Measurements from ENCODE around the gene HSD17B2. TPM values are rescaled to one million over a fixed set of nuclear protein-coding genes. Genes with fewer than 3 reads are reported as not detected.

Gene HSD17B2, protein sequence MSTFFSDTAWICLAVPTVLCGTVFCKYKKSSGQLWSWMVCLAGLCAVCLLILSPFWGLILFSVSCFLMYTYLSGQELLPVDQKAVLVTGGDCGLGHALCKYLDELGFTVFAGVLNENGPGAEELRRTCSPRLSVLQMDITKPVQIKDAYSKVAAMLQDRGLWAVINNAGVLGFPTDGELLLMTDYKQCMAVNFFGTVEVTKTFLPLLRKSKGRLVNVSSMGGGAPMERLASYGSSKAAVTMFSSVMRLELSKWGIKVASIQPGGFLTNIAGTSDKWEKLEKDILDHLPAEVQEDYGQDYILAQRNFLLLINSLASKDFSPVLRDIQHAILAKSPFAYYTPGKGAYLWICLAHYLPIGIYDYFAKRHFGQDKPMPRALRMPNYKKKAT
- not detected in 2 replicates for total RNA-seq

DNA sequence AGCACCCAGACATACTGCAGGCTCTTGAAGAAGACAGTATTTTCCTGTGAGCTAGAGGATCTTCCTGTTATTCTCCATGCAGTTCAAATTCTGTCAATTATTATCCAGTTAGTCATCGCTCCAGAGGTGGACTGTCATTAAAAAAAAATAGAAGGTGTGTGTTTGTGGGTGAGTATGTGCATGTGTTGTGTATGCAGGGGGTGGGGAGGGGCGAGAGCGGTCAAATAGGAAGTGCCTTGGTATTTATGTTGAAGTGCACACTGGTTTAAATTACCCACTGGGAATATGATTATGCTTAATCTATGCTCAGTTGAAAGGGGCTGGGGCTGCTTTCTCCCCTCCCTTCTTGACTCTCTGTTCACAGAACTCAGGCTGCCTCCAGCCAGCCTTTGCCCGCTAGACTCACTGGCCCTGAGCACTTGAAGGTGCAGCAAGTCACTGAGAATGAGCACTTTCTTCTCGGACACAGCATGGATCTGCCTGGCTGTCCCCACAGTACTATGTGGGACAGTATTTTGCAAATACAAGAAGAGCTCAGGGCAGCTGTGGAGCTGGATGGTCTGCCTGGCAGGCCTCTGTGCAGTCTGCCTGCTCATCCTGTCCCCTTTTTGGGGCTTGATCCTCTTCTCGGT lies at the start of gene HSD17B2:
Gene HSD17B2, plus strand, starts transcription at position 273 of the 632 bp plus-strand sequence. Its CDS starts 172 bp downstream, at position 445.
- intact Hi-C loops (cut with micrococcal nuclease) = no loop called here
- Mint-ChIP-seq H3K4me3 (no peak within 1 kb of the TSS), H3K27me3 (peaks cover 13% of the 10 kb centered on the region), H3K36me3 (ENCODE audit: low read depth) (no peaks in the 10 kb centered on the region), H3K27ac (no peak within 1 kb of the TSS), H3K4me1 (no peaks in the 10 kb centered on the region), H3K9me3 (no peaks in the 10 kb centered on the region)
- no peak for DNase-seq

DNA sequence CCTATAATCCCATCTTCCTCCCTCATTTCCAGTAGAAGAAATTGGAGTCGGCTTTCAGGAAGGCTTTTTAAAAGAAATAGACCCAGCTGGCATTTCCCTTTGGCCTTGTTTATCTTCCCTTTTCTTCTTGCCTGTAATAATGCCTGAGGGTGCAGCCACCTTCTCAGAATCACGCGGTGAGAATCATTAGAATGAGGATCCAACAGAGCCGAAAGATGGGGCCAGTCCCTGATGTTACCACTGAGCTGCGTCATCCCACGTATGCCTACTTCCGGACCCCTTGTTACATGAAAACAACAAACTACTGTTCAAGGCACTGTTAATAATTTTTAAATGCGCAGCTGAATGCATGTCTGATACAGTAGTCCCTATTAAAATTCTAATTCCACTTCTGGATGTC lies 47.9 kb upstream of the HSD17B2 start:
- no peaks in the 10 kb centered on the region for H3K4me1 Mint-ChIP-seq
- peak; percentile 22 for DNase-seq
- no peaks in the 10 kb centered on the region for H3K9me3 Mint-ChIP-seq
- no peak overlapping the region for H3K4me3 Mint-ChIP-seq
- H3K27me3 Mint-ChIP-seq = peaks cover 12% of the 10 kb centered on the region
- intact Hi-C loops (cut with micrococcal nuclease) = no loop called here
- no peaks in the 10 kb centered on the region for H3K36me3 Mint-ChIP-seq (ENCODE audit: low read depth)
- H3K27ac Mint-ChIP-seq = no peak overlapping the region

DNA sequence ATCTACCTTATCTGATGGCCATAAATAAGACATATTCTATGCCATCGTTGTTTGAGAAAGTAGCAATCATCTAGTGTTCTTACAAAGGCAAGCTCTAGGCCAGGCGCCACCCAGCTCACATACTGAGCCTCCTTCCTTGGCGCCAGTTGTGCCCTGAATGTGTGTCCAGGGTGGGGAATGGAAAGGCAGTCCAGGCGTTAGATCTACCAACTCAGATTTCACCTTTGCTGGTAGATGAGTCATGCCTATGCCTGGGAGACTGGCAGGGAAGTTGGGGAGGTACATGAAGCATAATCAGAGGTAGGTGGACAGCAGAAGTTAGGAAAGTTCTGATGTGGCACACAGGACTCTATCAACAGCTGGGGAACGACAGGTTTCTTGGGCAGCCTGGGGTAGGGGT lies 47.3 kb upstream of the HSD17B2 start:
- Mint-ChIP-seq H3K27ac (no peak overlapping the region), H3K27me3 (peaks cover 12% of the 10 kb centered on the region), H3K9me3 (no peaks in the 10 kb centered on the region), H3K4me1 (no peaks in the 10 kb centered on the region), H3K4me3 (no peak overlapping the region), H3K36me3 (ENCODE audit: low read depth) (no peaks in the 10 kb centered on the region)
- DNase-seq = no peak
- intact Hi-C loops (cut with micrococcal nuclease) = no loop called here

DNA sequence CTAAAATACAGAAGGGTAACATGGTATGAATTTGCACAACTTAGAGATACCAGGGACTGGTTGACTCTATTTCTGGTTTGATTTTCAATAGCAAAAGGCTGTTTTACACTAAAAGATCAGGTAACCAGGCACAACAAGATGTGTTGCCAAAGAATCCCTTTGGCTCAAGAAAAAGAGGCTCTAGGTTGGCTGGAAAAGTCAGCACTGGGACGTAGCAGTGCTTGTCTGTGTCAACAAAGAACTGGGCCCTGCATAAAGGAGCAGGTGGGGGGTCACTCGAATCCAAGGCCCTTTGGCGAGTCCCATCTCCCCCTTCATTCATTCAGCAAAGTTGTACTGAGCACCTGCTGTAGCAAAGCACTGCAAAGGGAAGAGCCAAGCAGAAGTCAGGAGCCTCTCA lies 42.2 kb upstream of the HSD17B2 start:
- Mint-ChIP-seq H3K27ac (no peak overlapping the region), H3K27me3 (no peaks in the 10 kb centered on the region), H3K9me3 (no peaks in the 10 kb centered on the region), H3K4me3 (no peak overlapping the region), H3K4me1 (no peaks in the 10 kb centered on the region), H3K36me3 (ENCODE audit: low read depth) (peaks cover 3% of the 10 kb centered on the region)
- no peak for DNase-seq
- intact Hi-C loops (cut with micrococcal nuclease) = no loop called here

DNA sequence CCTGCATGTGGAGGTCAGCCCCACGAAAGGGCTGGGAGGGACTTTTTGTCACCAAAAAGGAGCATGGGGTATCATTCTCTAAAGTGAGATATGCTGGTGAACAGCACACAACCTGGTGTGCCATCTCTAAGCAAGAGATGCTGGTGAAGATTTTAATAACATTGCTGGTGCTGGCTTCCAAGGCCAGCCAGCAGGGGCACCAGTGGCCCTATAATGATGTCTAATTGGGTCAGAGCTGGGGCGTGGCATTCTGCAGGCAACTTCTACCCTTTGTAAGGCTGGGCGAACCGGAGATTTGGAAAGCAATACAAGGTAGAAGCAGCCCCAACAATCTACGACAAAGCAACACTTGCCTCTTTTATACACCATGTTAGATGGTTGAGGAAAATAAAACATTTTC lies 40.6 kb upstream of the HSD17B2 start:
- Mint-ChIP-seq H3K4me1 (no peaks in the 10 kb centered on the region), H3K27ac (no peak overlapping the region), H3K4me3 (no peak overlapping the region), H3K36me3 (ENCODE audit: low read depth) (peaks cover 9% of the 10 kb centered on the region), H3K9me3 (no peaks in the 10 kb centered on the region), H3K27me3 (no peaks in the 10 kb centered on the region)
- no peak for DNase-seq
- intact Hi-C loops (cut with micrococcal nuclease) = no loop called here

DNA sequence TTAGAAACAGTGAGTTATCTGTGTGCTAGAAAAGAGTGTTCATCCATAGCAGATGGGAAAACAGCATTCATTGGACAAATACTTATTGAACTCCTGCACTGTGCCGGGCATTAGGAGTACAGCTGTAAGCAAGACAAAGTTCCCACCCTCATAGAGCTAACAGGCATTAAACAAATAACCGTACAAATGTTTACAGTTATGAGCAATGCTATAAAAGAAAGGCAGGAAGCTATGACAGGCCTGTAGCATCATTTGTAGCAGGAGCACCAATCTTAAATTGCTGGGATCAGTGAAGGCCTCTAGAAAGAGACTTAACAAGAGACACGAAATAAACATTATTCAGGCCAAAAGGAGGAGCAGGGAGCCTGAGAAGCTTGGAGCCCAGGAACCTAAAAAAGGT lies 39.4 kb upstream of the HSD17B2 start:
- intact Hi-C loops (cut with micrococcal nuclease) = no loop called here
- no peaks in the 10 kb centered on the region for H3K4me1 Mint-ChIP-seq
- H3K27me3 Mint-ChIP-seq = no peaks in the 10 kb centered on the region
- H3K36me3 Mint-ChIP-seq (ENCODE audit: low read depth) = peaks cover 15% of the 10 kb centered on the region
- no peak for DNase-seq
- no peak overlapping the region for H3K4me3 Mint-ChIP-seq
- no peak overlapping the region for H3K27ac Mint-ChIP-seq
- H3K9me3 Mint-ChIP-seq = no peaks in the 10 kb centered on the region

DNA sequence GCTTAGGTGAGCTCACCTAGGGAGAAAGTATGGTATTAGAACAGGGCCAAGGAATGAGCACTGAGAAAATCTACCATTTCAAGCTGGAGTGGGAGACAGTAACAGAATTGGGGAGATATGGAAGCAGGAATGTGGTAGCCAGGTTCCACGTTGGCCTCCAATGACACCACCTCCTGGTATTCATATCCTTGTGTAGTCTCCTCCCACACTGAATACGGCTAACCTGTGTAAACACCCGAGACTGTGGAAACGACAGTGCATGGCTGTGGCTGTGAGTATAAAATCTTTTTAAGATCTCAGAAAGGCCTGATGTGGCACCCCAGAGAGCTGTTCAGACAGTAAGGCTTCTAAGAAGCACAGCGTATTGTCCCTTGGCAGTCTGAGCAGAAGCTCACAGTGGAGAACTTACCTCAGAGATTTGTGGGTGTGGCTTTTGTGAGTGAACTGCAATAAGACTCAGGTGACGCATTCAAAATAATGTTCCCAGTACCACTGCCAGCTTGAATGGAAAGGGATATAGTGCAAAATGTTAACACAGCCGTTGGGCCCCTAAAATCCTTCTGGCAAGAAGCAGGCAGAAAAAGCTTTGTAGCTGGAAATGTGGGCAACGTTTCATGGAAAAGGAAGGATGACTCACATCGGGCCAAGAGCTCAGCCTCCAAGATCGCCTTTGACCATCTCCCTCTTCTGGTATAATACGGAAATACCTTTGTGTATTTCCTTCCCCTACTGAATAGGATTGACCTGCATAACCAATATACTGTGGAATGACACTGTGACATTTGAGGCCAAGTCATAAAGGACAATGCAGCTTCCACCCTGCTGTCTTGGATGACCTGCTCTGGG lies 38.2 kb upstream of the HSD17B2 start:
- Mint-ChIP-seq H3K4me3 (no peak overlapping the region), H3K36me3 (ENCODE audit: low read depth) (peaks cover 15% of the 10 kb centered on the region), H3K4me1 (no peaks in the 10 kb centered on the region), H3K27me3 (no peaks in the 10 kb centered on the region), H3K9me3 (no peaks in the 10 kb centered on the region), H3K27ac (no peak overlapping the region)
- intact Hi-C loops (cut with micrococcal nuclease) = no loop called here
- DNase-seq = no peak

DNA sequence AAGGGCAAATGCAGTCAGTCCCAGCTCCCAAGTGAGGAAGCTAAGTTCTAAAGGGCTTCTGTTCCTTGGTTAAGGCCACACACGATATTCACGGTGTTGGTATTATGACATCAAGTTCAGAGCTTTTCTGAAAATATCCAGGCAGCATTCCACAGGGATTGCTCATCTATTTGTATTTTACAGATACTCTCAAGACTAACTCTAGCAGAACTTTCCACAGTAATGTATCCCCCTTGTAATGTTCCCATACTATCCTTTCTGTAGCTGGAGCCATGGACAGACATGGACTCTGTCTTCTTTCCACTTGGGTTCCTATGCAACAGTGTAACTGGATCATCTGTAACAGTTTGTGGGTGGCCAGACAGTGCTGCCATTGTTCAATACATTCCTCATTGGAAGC lies 37.3 kb upstream of the HSD17B2 start:
- H3K27me3 Mint-ChIP-seq = no peaks in the 10 kb centered on the region
- peaks cover 15% of the 10 kb centered on the region for H3K36me3 Mint-ChIP-seq (ENCODE audit: low read depth)
- no peak overlapping the region for H3K27ac Mint-ChIP-seq
- intact Hi-C loops (cut with micrococcal nuclease) = no loop called here
- no peak overlapping the region for H3K4me3 Mint-ChIP-seq
- DNase-seq = no peak
- no peaks in the 10 kb centered on the region for H3K9me3 Mint-ChIP-seq
- H3K4me1 Mint-ChIP-seq = no peaks in the 10 kb centered on the region

DNA sequence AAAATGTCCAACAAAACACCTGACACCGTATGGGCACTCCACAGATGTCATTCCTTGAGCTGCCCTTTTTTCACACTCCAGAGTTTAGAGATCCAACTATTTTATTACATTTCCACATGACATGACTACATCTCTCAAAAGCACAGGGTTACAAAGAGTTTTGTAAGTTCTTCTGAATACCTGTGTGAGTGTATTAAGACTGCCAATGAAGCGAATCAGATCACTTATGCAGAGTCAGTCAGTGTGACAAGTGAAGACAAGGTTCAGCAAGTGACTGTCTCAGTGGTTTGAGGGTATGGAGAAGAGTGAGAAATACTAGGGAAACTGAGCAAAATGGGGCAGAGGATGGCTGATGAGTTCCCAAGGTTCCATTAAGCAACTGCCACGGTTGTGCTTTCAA lies 32.2 kb upstream of the HSD17B2 start:
- Mint-ChIP-seq H3K4me3 (no peak overlapping the region), H3K4me1 (no peaks in the 10 kb centered on the region), H3K27me3 (no peaks in the 10 kb centered on the region), H3K27ac (no peak overlapping the region), H3K9me3 (peaks cover under 1% of the 10 kb centered on the region), H3K36me3 (ENCODE audit: low read depth) (peaks cover 22% of the 10 kb centered on the region)
- no peak for DNase-seq
- intact Hi-C loops (cut with micrococcal nuclease) = no loop called here

DNA sequence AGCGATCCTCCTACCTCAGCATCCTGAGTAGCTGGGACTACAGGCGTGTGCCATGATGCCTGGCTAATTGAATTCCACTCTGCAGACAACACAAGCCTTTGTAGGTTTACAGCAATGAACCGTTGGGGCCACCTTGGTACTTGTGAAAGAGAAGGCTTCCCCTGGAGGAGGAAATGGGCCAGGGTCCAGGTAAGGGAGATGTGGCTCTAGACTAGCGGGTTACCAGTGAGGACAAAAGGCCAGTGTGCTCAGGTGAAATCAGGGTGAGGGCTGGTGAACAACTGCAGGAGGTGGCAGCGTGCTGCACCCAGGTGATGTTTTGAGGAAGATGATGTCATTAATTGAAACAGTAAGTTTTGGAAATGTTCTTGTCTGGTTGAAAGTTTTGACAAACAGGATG lies 30.5 kb upstream of the HSD17B2 start:
- H3K4me1 Mint-ChIP-seq = no peaks in the 10 kb centered on the region
- no peak overlapping the region for H3K4me3 Mint-ChIP-seq
- no peak overlapping the region for H3K27ac Mint-ChIP-seq
- no peaks in the 10 kb centered on the region for H3K27me3 Mint-ChIP-seq
- DNase-seq = no peak
- intact Hi-C loops (cut with micrococcal nuclease) = no loop called here
- H3K9me3 Mint-ChIP-seq = peaks cover 8% of the 10 kb centered on the region
- H3K36me3 Mint-ChIP-seq (ENCODE audit: low read depth) = peaks cover 27% of the 10 kb centered on the region

DNA sequence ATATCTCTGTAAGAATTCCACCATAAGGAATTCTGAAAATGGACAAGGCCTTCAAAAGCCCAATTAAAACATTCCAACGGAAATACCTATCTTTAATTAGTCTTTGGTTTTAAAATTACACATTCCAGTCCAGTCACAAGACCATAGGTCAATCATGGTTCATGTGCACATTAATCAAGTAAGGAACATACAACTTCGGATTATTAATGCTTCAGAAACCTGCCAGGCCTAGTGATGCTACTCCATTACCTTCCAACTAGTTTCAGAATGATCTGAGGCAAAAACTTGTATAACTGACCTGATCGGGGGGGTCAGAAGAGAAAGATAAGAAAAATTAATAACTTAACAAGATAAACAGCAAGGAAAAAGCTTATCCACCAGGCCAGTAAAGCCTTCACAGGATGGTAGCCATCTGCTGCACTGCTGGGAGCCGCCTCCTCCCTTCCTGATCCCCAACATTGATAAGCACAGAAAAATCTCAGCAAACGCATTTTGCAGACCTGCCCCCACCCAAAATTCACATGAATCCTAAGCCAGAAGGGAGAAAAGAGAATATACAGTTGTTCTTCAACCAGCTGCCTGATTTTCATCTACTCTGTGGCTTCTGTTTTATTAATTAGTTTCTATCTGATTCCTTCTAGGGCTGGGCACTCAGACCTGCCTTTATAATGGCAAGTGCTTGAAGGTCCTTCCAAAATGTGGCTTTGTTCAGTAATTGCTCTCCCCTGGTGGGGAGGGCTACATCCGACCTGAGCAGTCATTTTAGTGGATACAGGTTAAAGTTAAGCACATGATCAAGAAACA lies 29.8 kb upstream of the HSD17B2 start:
- Mint-ChIP-seq H3K9me3 (peaks cover 12% of the 10 kb centered on the region), H3K27ac (no peak overlapping the region), H3K4me3 (no peak overlapping the region), H3K36me3 (ENCODE audit: low read depth) (peaks cover 25% of the 10 kb centered on the region), H3K4me1 (no peaks in the 10 kb centered on the region), H3K27me3 (no peaks in the 10 kb centered on the region)
- intact Hi-C loops (cut with micrococcal nuclease) = no loop called here
- no peak for DNase-seq

DNA sequence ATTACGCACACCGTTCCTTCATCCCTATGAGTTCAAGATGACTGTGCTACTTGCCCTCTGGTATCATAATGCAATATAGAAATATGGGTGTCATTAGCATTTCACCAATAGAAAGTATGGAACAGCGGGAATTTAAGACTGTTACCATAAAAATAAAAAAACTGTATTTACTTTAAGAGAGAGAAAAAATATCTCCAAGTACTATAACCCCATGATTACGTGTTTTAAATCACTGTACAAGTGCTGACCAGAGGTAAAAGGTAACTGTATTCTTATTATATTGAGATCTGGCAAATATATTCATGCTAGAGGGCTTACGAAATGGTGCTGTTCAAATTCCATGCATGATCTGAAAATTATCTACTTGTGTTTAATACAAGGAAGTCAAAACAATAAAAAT lies 29.0 kb upstream of the HSD17B2 start:
- Mint-ChIP-seq H3K4me1 (peaks cover 6% of the 10 kb centered on the region), H3K27me3 (no peaks in the 10 kb centered on the region), H3K4me3 (no peak overlapping the region), H3K27ac (no peak overlapping the region), H3K9me3 (peaks cover 18% of the 10 kb centered on the region), H3K36me3 (ENCODE audit: low read depth) (peaks cover 31% of the 10 kb centered on the region)
- intact Hi-C loops (cut with micrococcal nuclease) = no loop called here
- DNase-seq = no peak

DNA sequence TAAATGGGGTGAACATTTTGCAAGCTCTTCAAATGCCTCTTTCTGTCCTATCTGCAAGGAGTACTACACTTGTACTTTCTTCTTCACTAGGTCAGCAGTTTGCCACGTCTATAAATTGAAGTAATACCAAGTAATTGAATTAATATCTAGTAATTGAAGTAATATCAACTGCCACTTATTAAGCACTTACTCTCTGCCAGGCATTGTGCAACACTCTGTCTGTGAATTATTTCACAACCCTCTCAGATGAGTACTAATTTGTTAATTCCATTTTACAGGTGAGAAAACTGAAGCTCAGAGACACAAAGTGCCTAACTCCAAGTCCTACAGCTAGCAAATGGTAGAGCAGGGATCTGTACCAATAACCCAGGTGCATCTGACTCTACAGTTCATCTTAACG lies 27.9 kb upstream of the HSD17B2 start:
- intact Hi-C loops (cut with micrococcal nuclease) = no loop called here
- Mint-ChIP-seq H3K4me1 (peaks cover 11% of the 10 kb centered on the region), H3K27me3 (peaks cover 1% of the 10 kb centered on the region), H3K27ac (no peak overlapping the region), H3K4me3 (no peak overlapping the region), H3K9me3 (peaks cover 25% of the 10 kb centered on the region), H3K36me3 (ENCODE audit: low read depth) (peaks cover 31% of the 10 kb centered on the region)
- no peak for DNase-seq

Data from activated CD4-positive, alpha-beta T cell treated with anti-CD3 and anti-CD28 coated beads, Interleukin-2, amount 10 ng/mL, durations not matched to agents 24 days and 14 days (primary cell).